ENCODE results near the gene NUDCD3.

Gene NUDCD3

GRCh38 chr7:44518761-44519160 is 28.3 kb upstream of the NUDCD3 start:
- TF ChIP-seq CTCF (conservative IDR thresholded peaks at IDR 0.05; ENCODE audit: control insufficient read depth, insufficient read depth, low read depth, low read length), result no peak
- H3K4me3 ChIP-seq (ENCODE audit: control insufficient read depth, low read depth, low read length), result no peak overlapping the region
- DNase-seq (ENCODE audit: low read depth), result no peak

- no peak overlapping the region for H3K4me3 ChIP-seq (ENCODE audit: control insufficient read depth, low read depth, low read length)
- no peak for TF ChIP-seq CTCF (conservative IDR thresholded peaks at IDR 0.05; ENCODE audit: control insufficient read depth, insufficient read depth, low read depth, low read length)
- no peak for DNase-seq (ENCODE audit: low read depth)
Measured at GRCh38 chr7:44517175-44517574, 26.7 kb upstream of the NUDCD3 start.

- no peak overlapping the region for H3K4me3 ChIP-seq (ENCODE audit: control insufficient read depth, low read depth, low read length)
- no peak for DNase-seq (ENCODE audit: low read depth)
- no peak for TF ChIP-seq CTCF (conservative IDR thresholded peaks at IDR 0.05; ENCODE audit: control insufficient read depth, insufficient read depth, low read depth, low read length)
Measured at GRCh38 chr7:44515590-44516268, 25.3 kb upstream of the NUDCD3 start.

- TF ChIP-seq CTCF (conservative IDR thresholded peaks at IDR 0.05; ENCODE audit: control insufficient read depth, insufficient read depth, low read depth, low read length), result no peak
- no peak overlapping the region for H3K4me3 ChIP-seq (ENCODE audit: control insufficient read depth, low read depth, low read length)
- DNase-seq (ENCODE audit: low read depth), result no peak
Measured at GRCh38 chr7:44512736-44513135, 22.3 kb upstream of the NUDCD3 start.

- no peak for DNase-seq (ENCODE audit: low read depth)
- no peak overlapping the region for H3K4me3 ChIP-seq (ENCODE audit: control insufficient read depth, low read depth, low read length)
- no peak for TF ChIP-seq CTCF (conservative IDR thresholded peaks at IDR 0.05; ENCODE audit: control insufficient read depth, insufficient read depth, low read depth, low read length)
Measured at GRCh38 chr7:44511863-44512468, 21.5 kb upstream of the NUDCD3 start.

GRCh38 chr7:44511236-44511635 is 20.8 kb upstream of the NUDCD3 start:
- TF ChIP-seq CTCF (conservative IDR thresholded peaks at IDR 0.05; ENCODE audit: control insufficient read depth, insufficient read depth, low read depth, low read length), result no peak
- H3K4me3 ChIP-seq (ENCODE audit: control insufficient read depth, low read depth, low read length), result no peak overlapping the region
- DNase-seq (ENCODE audit: low read depth), result no peak
